Measurements from ENCODE around the gene OR51B4. TPM values are rescaled to one million over a fixed set of nuclear protein-coding genes. Genes with fewer than 3 reads are reported as not detected.

The OR51B4 gene
- total RNA-seq, 1 experiment from 2014 or later = 43.7 TPM

DNA sequence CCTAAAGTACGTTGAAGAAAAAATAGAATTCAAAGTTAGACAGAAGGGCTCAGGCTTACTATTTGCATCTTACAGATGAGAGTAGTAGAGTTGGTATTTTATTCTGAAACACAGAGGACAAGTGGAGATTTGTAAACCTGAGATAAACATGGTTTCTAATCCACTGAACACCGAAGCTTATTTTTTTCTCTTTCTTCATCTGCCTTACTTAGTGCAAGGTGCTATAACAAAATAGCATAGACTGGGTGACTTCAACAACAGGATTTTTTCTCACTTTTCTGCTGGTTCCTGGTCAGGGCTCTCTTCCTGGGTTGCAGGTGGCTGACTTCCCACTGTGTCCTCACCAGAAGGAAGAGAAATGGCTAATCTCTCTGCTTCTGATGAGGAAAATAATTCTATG lies 50.0 kb downstream of the OR51B4 start:
- ChIA-PET POLR2A (no interaction called here), RAD21 (ENCODE audit: low non-redundant PET in 1 of 2, low total read pairs in 2 of 2, uncharacterized antibody in 2 of 2, unreplicated experiment in 2 of 2) (no interaction called here), CTCF (no interaction called here)
- Histone ChIP-seq H3K27me3 (ENCODE audit: insufficient read depth, low read length) (peaks cover 27% of the 10 kb centered on the region), H3K27ac (ENCODE audit: low read depth, low read length) (no peak overlapping the region), H3K9me3 (ENCODE audit: control insufficient read depth in 1 of 2, insufficient read depth in 1 of 2, low read depth in 1 of 2, low read length in 2 of 2) (no peaks in the 10 kb centered on the region), H3K9ac (ENCODE audit: low read length) (no peak overlapping the region), H3K4me2 (ENCODE audit: low read length) (no peak overlapping the region), H3K4me3 (replicated peaks in 1 of 2; ENCODE audit: low read depth in 1 of 2, low read length in 2 of 2) (no peak overlapping the region), H3K4me1 (ENCODE audit: control insufficient read depth in 1 of 2, insufficient read depth in 2 of 2, low read length in 2 of 2) (no peaks in the 10 kb centered on the region), H3K79me2 (ENCODE audit: insufficient read depth, low read length) (no peaks in the 10 kb centered on the region), H2AFZ (ENCODE audit: low read depth, low read length, poor library complexity, severe bottlenecking) (no peak overlapping the region), H4K20me1 (ENCODE audit: insufficient read depth) (no peaks in the 10 kb centered on the region), H3K9me2 (ENCODE audit: insufficient read depth) (no peaks in the 10 kb centered on the region), H3K36me3 (ENCODE audit: control insufficient read depth in 1 of 2, insufficient read depth in 2 of 2, low read length in 2 of 2) (no peaks in the 10 kb centered on the region)
- intact Hi-C loops (cut with micrococcal nuclease) = no loop called here
- TF ChIP-seq CBX3 (IDR thresholded peaks at IDR 0.05; ENCODE audit: low read depth) = no peak
- ATAC-seq (no peak), DNase-seq (ENCODE audit: low read depth, low spot score) (no peak)
- no TSS peak for BruUV-seq (replicated peaks)

Other genes starting within 250 kb of the OR51B4 start
- not detected for gene OR52E2, start 242.3 kb downstream of the OR51B4 start, total RNA-seq (2021; ENCODE audit: unreplicated experiment)
- gene OR52E1, start 232.4 kb downstream of the OR51B4 start, total RNA-seq (2021; ENCODE audit: unreplicated experiment) = not detected
- gene OR52A5, start 163.6 kb downstream of the OR51B4 start, total RNA-seq (2021; ENCODE audit: unreplicated experiment) = not detected
- gene OR52A1, start 147.2 kb downstream of the OR51B4 start, total RNA-seq (2021; ENCODE audit: unreplicated experiment) = not detected
- not detected for gene OR51V1, start 101.3 kb downstream of the OR51B4 start, total RNA-seq (2021; ENCODE audit: unreplicated experiment)
- not detected for gene HBB, start 74.9 kb downstream of the OR51B4 start, total RNA-seq (2021; ENCODE audit: unreplicated experiment)
- not detected for gene HBD, start 67.5 kb downstream of the OR51B4 start, total RNA-seq (2021; ENCODE audit: unreplicated experiment)
- 3.6 TPM for gene HBG1, start 52.1 kb downstream of the OR51B4 start, total RNA-seq (2021; ENCODE audit: unreplicated experiment)
- gene HBG2, start 47.2 kb downstream of the OR51B4 start, total RNA-seq (2021; ENCODE audit: unreplicated experiment) = 48.1 TPM
- 212 TPM for gene HBE1, start 32.0 kb downstream of the OR51B4 start, total RNA-seq (2021; ENCODE audit: unreplicated experiment)
- 17.1 TPM for gene OR51B2, start 22.4 kb upstream of the OR51B4 start, total RNA-seq (2021; ENCODE audit: unreplicated experiment)
- gene OR51B5, start 41.6 kb upstream of the OR51B4 start, total RNA-seq (2021; ENCODE audit: unreplicated experiment) = 140 TPM
- gene OR51B6, start 49.6 kb upstream of the OR51B4 start, total RNA-seq (2021; ENCODE audit: unreplicated experiment) = not detected
- gene OR51M1, start 81.9 kb upstream of the OR51B4 start, total RNA-seq (2021; ENCODE audit: unreplicated experiment) = not detected
- not detected for gene OR51Q1, start 120.2 kb upstream of the OR51B4 start, total RNA-seq (2021; ENCODE audit: unreplicated experiment)
- gene OR51I1, start 139.6 kb upstream of the OR51B4 start, total RNA-seq (2021; ENCODE audit: unreplicated experiment) = 23.1 TPM
- not detected for gene OR51I2, start 147.4 kb upstream of the OR51B4 start, total RNA-seq (2021; ENCODE audit: unreplicated experiment)
- gene OR52D1, start 186.7 kb upstream of the OR51B4 start, total RNA-seq (2021; ENCODE audit: unreplicated experiment) = not detected
- gene UBQLN3, start 208.0 kb upstream of the OR51B4 start, total RNA-seq (2021; ENCODE audit: unreplicated experiment) = not detected
- not detected for gene UBQLNL, start 214.8 kb upstream of the OR51B4 start, total RNA-seq (2021; ENCODE audit: unreplicated experiment)
- not detected for gene OR52H1, start 246.6 kb upstream of the OR51B4 start, total RNA-seq (2021; ENCODE audit: unreplicated experiment)